Astrocyte (in vitro differentiated cells and primary cell): ENCODE results near the gene DLK1. TPM values are rescaled to one million over a fixed set of nuclear protein-coding genes. Genes with fewer than 3 reads are reported as not detected.
A peak's percentile ranks its signal among the peaks of the same experiment; 100 is the strongest.

Source experiments
- DNase-seq: peaks from one replicate; pipeline ENCODE4 v3.0.0-alpha.2; 2010; ENCODE audit warnings: low read depth
- FAIRE-seq: peaks from 2 replicates; lab custom pipeline; 2011; peaks lifted over from hg19 to GRCh38; lab: Jason Lieb, UNC
- H2AFZ ChIP-seq: 2 replicates; pipeline ENCODE4 v1.6.0; 2012; ENCODE audit warnings: low read depth, low read length, inconsistent platforms
- H3K27ac ChIP-seq: 2 replicates; pipeline ENCODE4 v1.5.1; 2011; ENCODE audit warnings: low read depth, low read length, inconsistent platforms
- H3K27me3 ChIP-seq: 2 replicates; pipeline ENCODE4 v1.6.0; 2011; ENCODE audit warnings: low read length, inconsistent platforms; ENCODE audit not compliant: insufficient read depth
- H3K36me3 ChIP-seq: 2 replicates; pipeline ENCODE4 v1.5.1; 2011; ENCODE audit warnings: low read length, inconsistent platforms; ENCODE audit not compliant: insufficient read depth
- H3K4me1 ChIP-seq: 2 replicates; pipeline ENCODE4 v1.5.1; 2011; ENCODE audit warnings: low read length, inconsistent platforms; ENCODE audit not compliant: insufficient read depth
- H3K4me2 ChIP-seq: 2 replicates; pipeline ENCODE4 v1.6.0; 2012; ENCODE audit warnings: low read length, inconsistent platforms
- H3K4me3 ChIP-seq: 2 replicates; pipeline ENCODE4 v1.5.1; 2011; ENCODE audit warnings: low read depth, mild to moderate bottlenecking, low read length, inconsistent platforms; ENCODE audit not compliant: insufficient read depth
- H3K79me2 ChIP-seq: 2 replicates; pipeline ENCODE4 v1.6.0; 2012; ENCODE audit warnings: mild to moderate bottlenecking, low read length, inconsistent platforms; ENCODE audit not compliant: insufficient read depth
- H3K9ac ChIP-seq: 2 replicates; pipeline ENCODE4 v1.6.0; 2012; ENCODE audit warnings: mild to moderate bottlenecking, low read length, inconsistent platforms
- H3K9me3 ChIP-seq: 2 replicates; pipeline ENCODE4 v1.5.1; 2012; ENCODE audit warnings: low read depth, mild to moderate bottlenecking, low read length, inconsistent platforms; ENCODE audit not compliant: insufficient read depth
- H4K20me1 ChIP-seq: 2 replicates; pipeline ENCODE4 v1.6.0; 2012; ENCODE audit warnings: low read length, inconsistent platforms; ENCODE audit not compliant: insufficient read depth
- H3K27ac Mint-ChIP-seq: one replicate; pipeline ENCODE4 v1.8.0; 2021; ENCODE audit warnings: mild to moderate bottlenecking, mixed read lengths; ENCODE audit not compliant: unreplicated experiment
- H3K27me3 Mint-ChIP-seq: one replicate; pipeline ENCODE4 v1.8.0; 2021; ENCODE audit warnings: low read depth, mixed read lengths; ENCODE audit not compliant: unreplicated experiment
- H3K36me3 Mint-ChIP-seq: one replicate; pipeline ENCODE4 v1.8.0; 2021; ENCODE audit warnings: low read depth, mixed read lengths; ENCODE audit not compliant: unreplicated experiment
- H3K4me1 Mint-ChIP-seq: one replicate; pipeline ENCODE4 v1.8.0; 2021; ENCODE audit warnings: low read depth, mixed read lengths; ENCODE audit not compliant: unreplicated experiment
- H3K4me3 Mint-ChIP-seq: one replicate; pipeline ENCODE4 v1.8.0; 2021; ENCODE audit warnings: mild to moderate bottlenecking, moderate library complexity, mixed read lengths; ENCODE audit not compliant: unreplicated experiment
- H3K9me3 Mint-ChIP-seq: one replicate; pipeline ENCODE4 v1.8.0; 2021; ENCODE audit warnings: mild to moderate bottlenecking, mixed read lengths; ENCODE audit not compliant: unreplicated experiment
- EZH2 ChIP-seq: IDR thresholded peaks from 2 replicates; pipeline ENCODE4 v1.6.1; 2012; ENCODE audit warnings: mild to moderate bottlenecking, low read length, inconsistent platforms; ENCODE audit not compliant: insufficient read depth
- total RNA-seq: library from RNA; stranded (reverse); gene quantifications from 2 replicates; pipeline ENCODE4 v1.2.1, GENCODE V29; 2021
- TF ChIP-seq, protein P1 (sequence below): IDR thresholded peaks from 2 replicates; pipeline ENCODE4 v1.5.1; 2011; ENCODE audit warnings: low read depth, mild to moderate bottlenecking, inconsistent platforms, low read length, moderate library complexity; ENCODE audit not compliant: insufficient read depth

Gene DLK1
- total RNA-seq, 1 donor from 2014 or later, result 2.7 TPM

DNA sequence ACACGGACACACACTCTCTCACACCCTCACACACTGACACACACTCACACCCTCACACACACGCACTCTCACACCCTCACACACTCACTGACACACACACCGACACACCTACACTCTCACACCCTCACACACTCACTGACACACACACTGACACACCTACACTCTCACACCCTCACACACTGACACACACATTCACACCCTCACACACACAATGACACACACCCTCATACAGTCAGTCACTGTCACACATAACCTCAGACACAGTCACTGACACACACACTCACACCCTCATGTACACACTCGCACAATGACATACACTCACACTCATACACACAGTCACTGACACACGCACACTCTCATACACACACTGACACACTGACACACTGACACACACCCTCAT is 19.8 kb upstream of the DLK1 start:
- no peak overlapping the region for H3K4me3 Mint-ChIP-seq
- FAIRE-seq (no peak), DNase-seq (no peak)
- H3K79me2 ChIP-seq, result no peaks in the 10 kb centered on the region
- H3K36me3 Mint-ChIP-seq, result no peaks in the 10 kb centered on the region
- H3K27ac Mint-ChIP-seq, result no peak overlapping the region
- H3K4me1 ChIP-seq, result peaks cover 3% of the 10 kb centered on the region
- no peak overlapping the region for H3K4me3 ChIP-seq
- H3K36me3 ChIP-seq, result no peaks in the 10 kb centered on the region
- H2AFZ ChIP-seq, result no peak overlapping the region
- no peak overlapping the region for H3K9ac ChIP-seq
- H3K9me3 ChIP-seq, result no peaks in the 10 kb centered on the region
- H3K27ac ChIP-seq, result no peak overlapping the region
- peaks cover 6% of the 10 kb centered on the region for H3K27me3 ChIP-seq
- no peaks in the 10 kb centered on the region for H3K4me1 Mint-ChIP-seq
- TF ChIP-seq, protein P1, sequence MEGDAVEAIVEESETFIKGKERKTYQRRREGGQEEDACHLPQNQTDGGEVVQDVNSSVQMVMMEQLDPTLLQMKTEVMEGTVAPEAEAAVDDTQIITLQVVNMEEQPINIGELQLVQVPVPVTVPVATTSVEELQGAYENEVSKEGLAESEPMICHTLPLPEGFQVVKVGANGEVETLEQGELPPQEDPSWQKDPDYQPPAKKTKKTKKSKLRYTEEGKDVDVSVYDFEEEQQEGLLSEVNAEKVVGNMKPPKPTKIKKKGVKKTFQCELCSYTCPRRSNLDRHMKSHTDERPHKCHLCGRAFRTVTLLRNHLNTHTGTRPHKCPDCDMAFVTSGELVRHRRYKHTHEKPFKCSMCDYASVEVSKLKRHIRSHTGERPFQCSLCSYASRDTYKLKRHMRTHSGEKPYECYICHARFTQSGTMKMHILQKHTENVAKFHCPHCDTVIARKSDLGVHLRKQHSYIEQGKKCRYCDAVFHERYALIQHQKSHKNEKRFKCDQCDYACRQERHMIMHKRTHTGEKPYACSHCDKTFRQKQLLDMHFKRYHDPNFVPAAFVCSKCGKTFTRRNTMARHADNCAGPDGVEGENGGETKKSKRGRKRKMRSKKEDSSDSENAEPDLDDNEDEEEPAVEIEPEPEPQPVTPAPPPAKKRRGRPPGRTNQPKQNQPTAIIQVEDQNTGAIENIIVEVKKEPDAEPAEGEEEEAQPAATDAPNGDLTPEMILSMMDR, result no peak
- TF ChIP-seq EZH2, result no peak
- no peaks in the 10 kb centered on the region for H3K9me3 Mint-ChIP-seq
- no peaks in the 10 kb centered on the region for H4K20me1 ChIP-seq
- H3K4me2 ChIP-seq, result no peak overlapping the region
- peaks cover 64% of the 10 kb centered on the region for H3K27me3 Mint-ChIP-seq

DNA sequence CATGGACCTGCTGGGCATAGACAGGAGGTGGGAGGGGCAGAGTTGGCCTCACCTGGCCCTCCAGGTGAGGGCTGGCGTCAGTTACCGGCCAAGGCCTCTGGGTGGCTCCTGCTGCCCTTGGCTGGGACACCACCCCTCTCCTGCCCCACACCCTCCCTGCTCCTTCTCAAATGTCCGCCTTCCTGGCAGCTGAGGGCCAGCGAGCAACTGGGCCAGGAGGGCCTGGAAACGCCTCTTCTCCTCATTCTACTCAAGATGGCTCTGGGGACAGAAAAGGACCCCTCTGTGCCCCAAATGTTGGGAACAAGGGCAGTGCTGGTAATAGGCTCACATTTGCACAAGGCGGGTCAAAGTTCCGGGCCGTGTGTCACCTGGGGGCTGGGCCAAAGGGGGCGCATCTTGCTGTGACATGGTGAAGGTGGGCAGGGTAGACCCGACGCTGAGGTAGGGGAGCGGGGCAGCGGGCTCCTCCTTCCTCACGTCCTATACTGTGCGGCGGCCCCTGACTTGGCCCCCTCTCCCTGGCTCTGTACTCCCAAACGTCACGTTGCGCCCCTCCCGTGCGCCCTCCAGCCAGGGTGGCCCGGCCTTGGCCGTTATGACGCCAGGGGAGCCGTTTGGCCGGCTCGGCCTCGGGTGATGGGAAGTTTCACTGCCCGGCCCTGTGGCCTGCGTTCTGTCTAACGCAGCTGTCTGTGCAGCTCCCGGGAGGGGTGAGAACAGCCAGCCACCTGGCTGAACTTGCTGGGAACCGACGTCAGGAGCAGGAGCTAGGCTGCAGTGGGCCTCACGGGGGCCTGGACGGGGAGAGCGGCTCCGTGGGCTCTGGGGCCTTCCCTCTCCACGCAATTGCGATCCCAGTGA is 18.0 kb upstream of the DLK1 start:
- no peaks in the 10 kb centered on the region for H3K36me3 ChIP-seq
- TF ChIP-seq, protein P1, result no peak
- TF ChIP-seq EZH2, result no peak
- no peaks in the 10 kb centered on the region for H3K79me2 ChIP-seq
- H3K27me3 ChIP-seq, result peaks cover 8% of the 10 kb centered on the region
- Mint-ChIP-seq H3K9me3 (no peaks in the 10 kb centered on the region), H3K4me1 (no peaks in the 10 kb centered on the region), H3K27ac (no peak overlapping the region), H3K4me3 (no peak overlapping the region), H3K27me3 (peaks cover 69% of the 10 kb centered on the region), H3K36me3 (no peaks in the 10 kb centered on the region)
- no peak overlapping the region for H3K27ac ChIP-seq
- H3K9me3 ChIP-seq, result no peaks in the 10 kb centered on the region
- H3K4me1 ChIP-seq, result peaks cover 3% of the 10 kb centered on the region
- DNase-seq (no peak), FAIRE-seq (no peak)
- no peak overlapping the region for H3K9ac ChIP-seq
- H4K20me1 ChIP-seq, result no peaks in the 10 kb centered on the region
- peak overlapping the region; percentile 84 for H3K4me2 ChIP-seq
- H2AFZ ChIP-seq, result peak overlapping the region; percentile 80
- no peak overlapping the region for H3K4me3 ChIP-seq
